HCT116 (cell line): Measurements from ENCODE around the gene IMMP2L. TPM values are rescaled to one million over a fixed set of nuclear protein-coding genes. Genes with fewer than 3 reads are reported as not detected.

Experiments used
- ATAC-seq: fragments of 200-7000 bp; cut with Tn5 transposase; 2 replicates; pipeline ENCODE4 v1.9.1; 2020; ENCODE audit warnings: mild to moderate bottlenecking, moderate library complexity
- BruUV-seq: library from RNA; stranded (reverse); fragments of 400-500 nt; replicated peaks from 2 replicates; lab custom pipeline; 2021; lab: Mats Ljungman, UMichigan
- CTCF ChIA-PET: fragments of 300-600 bp; sonication (Branson Sonifier 250); formaldehyde crosslinking; loops from one replicate; lab custom pipeline; 2021; ENCODE audit warnings: antibody characterized with exemption; lab: Charles Lee
- POLR2A ChIA-PET: fragments of 300-600, 350-600 bp; sonication (Branson Sonifier 250); formaldehyde crosslinking; loops from one replicate; lab custom pipeline; 2021; ENCODE audit warnings: antibody characterized with exemption; lab: Charles Lee
- RAD21 ChIA-PET, 2 experiments: fragments of 300-600 bp; sonication (Branson Sonifier 250); formaldehyde crosslinking; loops; one replicate each; lab custom pipeline; 2023; ENCODE audit warnings: low total read pairs in 2 of 2; ENCODE audit not compliant: uncharacterized antibody in 2 of 2, unreplicated experiment in 2 of 2, low non-redundant PET in 1 of 2; lab: Charles Lee
- DNase-seq: peaks from one replicate; pipeline ENCODE4 v3.0.0-alpha.2; 2010; ENCODE audit warnings: low read depth, low spot score
- H2AFZ ChIP-seq: fragments of 200-600 bp; shearing (Covaris generic), sonication (generic); 2 replicates; pipeline ENCODE4 v1.6.1; 2017; ENCODE audit warnings: low read depth, mixed run types, mixed read lengths, antibody characterized with exemption, low read length; ENCODE audit not compliant: poor library complexity, severe bottlenecking
- H3K27ac ChIP-seq: 2 replicates; pipeline ENCODE4 v1.5.1; 2012; ENCODE audit warnings: low read depth, low read length
- H3K27me3 ChIP-seq: fragments of 200-600 bp; sonication (generic); 2 replicates; pipeline ENCODE4 v1.6.1; 2016; ENCODE audit warnings: mixed run types, low read length, mixed read lengths; ENCODE audit not compliant: insufficient read depth
- H3K36me3 ChIP-seq, 2 experiments: fragments of 200-500 bp in 1 of 2; fragments of 200-600 bp in 1 of 2; sonication (Bioruptor generic) in 1 of 2; sonication (generic) in 1 of 2; 2 replicates each; pipeline versions ENCODE4 v1.5.1 to v1.6.1; 2014 to 2016; ENCODE audit warnings: low read length in 2 of 2, inconsistent platforms in 1 of 2, mixed read lengths in 1 of 2, mixed run types in 1 of 2; ENCODE audit not compliant: insufficient read depth in 2 of 2, control insufficient read depth in 1 of 2
- H3K4me1 ChIP-seq, 2 experiments: fragments of 200-600 bp in 1 of 2; sonication (generic) in 1 of 2; 2 replicates each; pipeline versions ENCODE4 v1.5.1 to v1.6.1; 2012 to 2017; ENCODE audit warnings: low read length in 2 of 2, inconsistent platforms in 1 of 2, mild to moderate bottlenecking in 1 of 2, mixed read lengths in 1 of 2, mixed run types in 1 of 2, moderate library complexity in 1 of 2; ENCODE audit not compliant: insufficient read depth in 2 of 2, control insufficient read depth in 1 of 2
- H3K4me2 ChIP-seq: fragments of 200-600 bp; sonication (generic); 2 replicates; pipeline ENCODE4 v1.6.1; 2017; ENCODE audit warnings: mixed run types, low read length, mixed read lengths
- H3K4me3 ChIP-seq, 2 experiments: fragments of 200-600 bp in 1 of 2; sonication (generic) in 1 of 2; replicated peaks in 1 of 2; 2 replicates each; pipeline ENCODE4 v1.5.1; 2011 to 2016; ENCODE audit warnings: low read length in 2 of 2, control low read depth in 1 of 2, low read depth in 1 of 2, mild to moderate bottlenecking in 1 of 2, mixed read lengths in 1 of 2, mixed run types in 1 of 2
- H3K79me2 ChIP-seq: fragments of 200-600 bp; sonication (generic); 2 replicates; pipeline ENCODE4 v1.6.1; 2017; ENCODE audit warnings: mild to moderate bottlenecking, mixed run types, low read length, moderate library complexity, mixed read lengths; ENCODE audit not compliant: insufficient read depth
- H3K9ac ChIP-seq: fragments of 200-600 bp; sonication (generic); 2 replicates; pipeline ENCODE4 v1.6.1; 2016; ENCODE audit warnings: low read length, mixed read lengths
- H3K9me2 ChIP-seq: fragments of 200-600 bp; sonication (generic), shearing (Covaris generic); 2 replicates; pipeline ENCODE4 v1.6.1; 2017; ENCODE audit warnings: mixed run types, mild to moderate bottlenecking, moderate library complexity; ENCODE audit not compliant: insufficient read depth
- H3K9me3 ChIP-seq, 2 experiments: fragments of 200-500 bp in 1 of 2; fragments of 200-600 bp in 1 of 2; sonication (Bioruptor generic) in 1 of 2; sonication (generic) in 1 of 2; 2 replicates each; pipeline ENCODE4 v1.6.1; 2014 to 2017; ENCODE audit warnings: low read length in 2 of 2, mixed read lengths in 2 of 2, inconsistent platforms in 1 of 2, low read depth in 1 of 2, mild to moderate bottlenecking in 1 of 2, mixed run types in 1 of 2, moderate library complexity in 1 of 2; ENCODE audit not compliant: control insufficient read depth in 1 of 2, insufficient read depth in 1 of 2
- H4K20me1 ChIP-seq: fragments of 200-600 bp; sonication (generic), shearing (Covaris generic); 2 replicates; pipeline ENCODE4 v1.6.1; 2017; ENCODE audit warnings: mixed run types, mild to moderate bottlenecking, moderate library complexity; ENCODE audit not compliant: insufficient read depth
- ATF3 ChIP-seq: IDR thresholded peaks from 2 replicates; pipeline ENCODE4 v1.6.1; 2012
- CBX3 ChIP-seq: IDR thresholded peaks from 2 replicates; pipeline ENCODE4 v1.6.1; 2012; ENCODE audit warnings: low read depth
- CEBPB ChIP-seq: IDR thresholded peaks from 2 replicates; pipeline ENCODE4 v1.6.1; 2012; ENCODE audit warnings: low read depth
- CTCF ChIP-seq, 3 experiments: fragments of 200-600 bp in 1 of 3; sonication (generic) in 1 of 3; IDR thresholded peaks in 2 of 3; conservative IDR thresholded peaks in 1 of 3; 2 replicates each; pipeline ENCODE4 v1.5.1; 2012 to 2017; ENCODE audit warnings: low read depth in 2 of 3, low read length in 2 of 3, antibody characterized with exemption in 1 of 3, borderline replicate concordance in 1 of 3, control low read depth in 1 of 3, mild to moderate bottlenecking in 1 of 3, mixed read lengths in 1 of 3, mixed run types in 1 of 3, moderate library complexity in 1 of 3; ENCODE audit not compliant: insufficient read depth in 1 of 3
- ELF1 ChIP-seq: IDR thresholded peaks from 2 replicates; pipeline ENCODE4 v1.6.1; 2012; ENCODE audit warnings: low read depth, borderline replicate concordance
- EZH2 ChIP-seq: fragments of 200-600 bp; sonication (generic); IDR thresholded peaks from 2 replicates; pipeline ENCODE4 v1.6.1; 2017; ENCODE audit warnings: antibody characterized with exemption, mixed run types
- FOSL1 ChIP-seq: IDR thresholded peaks from 2 replicates; pipeline ENCODE4 v1.6.1; 2012; ENCODE audit warnings: low read depth
- POLR2A ChIP-seq: IDR thresholded peaks from 2 replicates; pipeline ENCODE4 v1.7.0; 2011; ENCODE audit warnings: borderline replicate concordance; ENCODE audit not compliant: insufficient read depth, insufficient read length; ENCODE audit errors: extremely low read depth
- SIN3A ChIP-seq: IDR thresholded peaks from 2 replicates; pipeline ENCODE4 v1.6.1; 2012; ENCODE audit warnings: low read depth
- SP1 ChIP-seq: IDR thresholded peaks from 2 replicates; pipeline ENCODE4 v1.6.1; 2012; ENCODE audit warnings: low read depth
- TCF7L2 ChIP-seq: IDR thresholded peaks from 2 replicates; pipeline ENCODE4 v1.7.0; 2011; ENCODE audit warnings: borderline replicate concordance, inconsistent platforms; ENCODE audit not compliant: insufficient read depth, insufficient read length; ENCODE audit errors: extremely low read depth
- ZBTB33 ChIP-seq: IDR thresholded peaks from 2 replicates; pipeline ENCODE4 v1.6.1; 2011; ENCODE audit warnings: mild to moderate bottlenecking, low read length, moderate library complexity; ENCODE audit not compliant: insufficient replicate concordance; ENCODE audit errors: extremely low read depth
- intact Hi-C: fragments of 100-400 bp; cut with micrococcal nuclease; formaldehyde crosslinking; loops from 2 replicates; pipeline ENCODE4 v1.10.0; 2022
- total RNA-seq: library from RNA; stranded (reverse); gene quantifications from one replicate; pipeline ENCODE4 v1.2.1, GENCODE V29; 2021; ENCODE audit not compliant: unreplicated experiment

IMMP2L gene
- total RNA-seq, 1 experiment from 2014 or later: 21.1 TPM

- H3K36me3 ChIP-seq: no peaks in the 10 kb centered on the region
- H3K27me3 ChIP-seq: no peaks in the 10 kb centered on the region
- no peak for TF ChIP-seq SP1
- no peak for TF ChIP-seq ZBTB33
- TF ChIP-seq ATF3: no peak
- TF ChIP-seq TCF7L2: no peak
- TF ChIP-seq POLR2A: no peak
- intact Hi-C loops: no loop called here
- ATAC-seq (no peak), DNase-seq (no peak)
- no peak overlapping the region for H3K4me2 ChIP-seq
- no peaks in the 10 kb centered on the region for H3K9me2 ChIP-seq
- no peak overlapping the region for H3K27ac ChIP-seq
- no peaks in the 10 kb centered on the region for H4K20me1 ChIP-seq
- no peak overlapping the region for H3K9ac ChIP-seq
- CTCF ChIA-PET: no interaction called here
- RAD21 ChIA-PET: no interaction called here
- H3K79me2 ChIP-seq: no peaks in the 10 kb centered on the region
- H3K4me3 ChIP-seq: no peak overlapping the region
- POLR2A ChIA-PET: no interaction called here
- BruUV-seq: no TSS peak
- H2AFZ ChIP-seq: no peak overlapping the region
- H3K4me1 ChIP-seq: no peaks in the 10 kb centered on the region
- H3K9me3 ChIP-seq: no peaks in the 10 kb centered on the region
Observed at GRCh38 chr7:110646804-110647203, 915.5 kb downstream of the IMMP2L start.

- no peaks in the 10 kb centered on the region for H3K36me3 ChIP-seq
- no peaks in the 10 kb centered on the region for H3K9me2 ChIP-seq
- ChIA-PET POLR2A (no interaction called here), RAD21 (no interaction called here), CTCF (no interaction called here)
- BruUV-seq: no TSS peak
- no peak for ATAC-seq
- no peaks in the 10 kb centered on the region for H3K27me3 ChIP-seq
- H3K79me2 ChIP-seq: no peaks in the 10 kb centered on the region
- H2AFZ ChIP-seq: no peak overlapping the region
- intact Hi-C loops: no loop called here
- no peak overlapping the region for H3K9ac ChIP-seq
- DNase-seq: no peak
- no peak overlapping the region for H3K4me2 ChIP-seq
- no peaks in the 10 kb centered on the region for H3K4me1 ChIP-seq
- no peak overlapping the region for H3K27ac ChIP-seq
- H3K9me3 ChIP-seq: no peaks in the 10 kb centered on the region
- TF ChIP-seq CTCF (IDR thresholded peaks at IDR 0.05 in 2 of 3, conservative IDR thresholded peaks at IDR 0.05 in 1 of 3; ENCODE audit: borderline replicate concordance in 1 of 3, insufficient read depth in 1 of 3, low read depth in 2 of 3, low read length in 2 of 3) (no peak), ELF1 (no peak), CEBPB (no peak), SIN3A (no peak), ZBTB33 (no peak), FOSL1 (no peak), CBX3 (no peak), EZH2 (no peak)
- TF ChIP-seq, all 23 proteins: peak for 0
- Histone ChIP-seq H4K20me1 (no peaks in the 10 kb centered on the region), H3K4me3 (no peak overlapping the region)
Observed at GRCh38 chr7:110645616-110646015, 916.7 kb downstream of the IMMP2L start.
